Thyroid gland (tissue), 4 donors: ENCODE measurements around the gene RNF214.

Source experiments
- POLR2A ChIP-seq, 2 donors: fragments of 450-650 bp; IDR thresholded peaks; one replicate each; pipeline ENCODE4 v1.6.1; 2017; ENCODE audit warnings: antibody characterized with exemption in 2 of 2, mild to moderate bottlenecking in 2 of 2, moderate library complexity in 1 of 2
- TF ChIP-seq, protein P1 (sequence below), 6 experiments: fragments of 200-600 bp in 3 of 6; fragments of 450-650 bp in 3 of 6; sonication (generic) in 3 of 6; IDR thresholded peaks; one replicate each; pipeline ENCODE4 v1.5.1; 2016 to 2019; ENCODE audit warnings: antibody characterized with exemption in 6 of 6, mild to moderate bottlenecking in 2 of 6, inconsistent platforms in 1 of 6, moderate library complexity in 1 of 6

DNA sequence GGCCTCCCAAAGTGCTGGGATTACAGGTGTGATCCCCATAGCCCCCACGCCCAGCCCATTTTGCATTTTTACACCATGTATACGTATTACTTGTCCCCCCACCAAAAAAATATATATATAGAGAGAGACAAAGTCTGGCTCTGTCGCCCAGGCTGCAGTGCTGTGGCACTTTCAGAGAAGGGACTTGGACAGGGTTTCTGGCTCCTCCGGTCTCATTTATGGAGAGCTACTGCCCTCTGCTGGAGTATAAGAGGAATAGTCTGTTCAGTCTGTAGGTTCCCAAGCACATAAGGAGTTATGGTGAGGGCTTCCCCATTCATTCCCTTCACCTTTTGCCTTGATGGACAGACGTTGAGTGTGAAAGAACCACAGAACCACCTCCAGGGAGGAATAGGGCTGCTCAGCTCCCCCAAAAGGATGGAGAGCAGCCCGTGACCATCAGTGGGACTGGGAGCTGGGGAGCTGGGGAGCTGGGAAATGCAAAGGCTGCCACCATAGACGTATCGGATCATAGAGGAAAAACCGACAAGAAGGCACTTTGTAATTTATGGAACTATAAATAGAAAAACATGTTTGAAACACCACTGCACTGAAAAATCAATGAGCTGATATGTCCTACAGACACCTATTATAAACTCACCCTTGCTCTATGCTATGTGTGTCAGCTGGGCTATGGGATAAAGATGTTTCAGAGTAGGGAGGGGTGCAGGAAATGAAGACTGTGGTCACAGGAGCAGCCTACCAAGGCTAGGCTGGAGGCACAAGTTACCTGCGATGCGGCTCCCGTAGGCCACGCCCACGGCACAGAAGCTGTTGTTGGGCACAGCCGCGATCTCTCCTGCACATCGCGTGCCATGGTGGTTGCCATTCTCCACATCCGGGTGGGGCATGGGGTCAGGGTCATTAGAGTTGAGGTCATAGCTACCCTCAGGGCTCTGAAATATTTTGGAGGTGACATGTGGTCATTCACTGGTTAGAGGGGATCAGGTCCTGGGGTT is 5.8 kb upstream of the RNF214 start:
- TF ChIP-seq, protein P1, sequence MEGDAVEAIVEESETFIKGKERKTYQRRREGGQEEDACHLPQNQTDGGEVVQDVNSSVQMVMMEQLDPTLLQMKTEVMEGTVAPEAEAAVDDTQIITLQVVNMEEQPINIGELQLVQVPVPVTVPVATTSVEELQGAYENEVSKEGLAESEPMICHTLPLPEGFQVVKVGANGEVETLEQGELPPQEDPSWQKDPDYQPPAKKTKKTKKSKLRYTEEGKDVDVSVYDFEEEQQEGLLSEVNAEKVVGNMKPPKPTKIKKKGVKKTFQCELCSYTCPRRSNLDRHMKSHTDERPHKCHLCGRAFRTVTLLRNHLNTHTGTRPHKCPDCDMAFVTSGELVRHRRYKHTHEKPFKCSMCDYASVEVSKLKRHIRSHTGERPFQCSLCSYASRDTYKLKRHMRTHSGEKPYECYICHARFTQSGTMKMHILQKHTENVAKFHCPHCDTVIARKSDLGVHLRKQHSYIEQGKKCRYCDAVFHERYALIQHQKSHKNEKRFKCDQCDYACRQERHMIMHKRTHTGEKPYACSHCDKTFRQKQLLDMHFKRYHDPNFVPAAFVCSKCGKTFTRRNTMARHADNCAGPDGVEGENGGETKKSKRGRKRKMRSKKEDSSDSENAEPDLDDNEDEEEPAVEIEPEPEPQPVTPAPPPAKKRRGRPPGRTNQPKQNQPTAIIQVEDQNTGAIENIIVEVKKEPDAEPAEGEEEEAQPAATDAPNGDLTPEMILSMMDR (IDR thresholded peaks at IDR 0.05) = peak; percentile 45 to 86 (median 78)
- no peak for TF ChIP-seq POLR2A (IDR thresholded peaks at IDR 0.05)
